ENCODE measurements around the gene C20orf141. TPM values are rescaled to one million over a fixed set of nuclear protein-coding genes. Genes with fewer than 3 reads are reported as not detected.

C20orf141 gene
- total and polyA plus RNA-seq, 2 of the 4 experiments (the other 2 are of a cell fraction): 0.36 to 0.91 TPM

GRCh38 chr20:2816583-2817340, 2.0 kb downstream of the C20orf141 start:
- no peak for ATAC-seq (ENCODE audit: low read depth)
- H2AK5ac ChIP-seq (ENCODE audit: low read depth, low read length): peak overlapping the region; percentile 98
- H2BK15ac ChIP-seq (ENCODE audit: low read depth, low read length): 0 out of 3 replicates have a peak overlapping the region, but pooled peaks have one; percentile 7
- H4K91ac ChIP-seq (ENCODE audit: insufficient read depth, low read depth, low read length): no peak overlapping the region; the same call in 1 of the 2 replicates
- peak overlapping the region; percentile 27; the same call in 1 of the 2 replicates for H3K4ac ChIP-seq (ENCODE audit: low read depth, low read length)
- H4K5ac ChIP-seq (ENCODE audit: low read depth, low read length): no peak overlapping the region
- no peak overlapping the region for H3K56ac ChIP-seq (ENCODE audit: extremely low read depth, insufficient read depth, low read length)
- no peak overlapping the region for H3K9ac ChIP-seq (ENCODE audit: low read depth, low read length)
- H3K79me1 ChIP-seq (ENCODE audit: low read depth in 1 of 2, low read length in 2 of 2): 0 out of 4 replicates have a peak, but pooled peaks cover 0 to 5% of the 10 kb centered on the region in 2 experiments
- H3K4me1 ChIP-seq (ENCODE audit: control insufficient read depth, insufficient read depth, low read length): peaks cover 35% of the 10 kb centered on the region
- H3K18ac ChIP-seq (ENCODE audit: low read depth, low read length): no peak overlapping the region; the same call in 1 of the 2 replicates
- H2BK120ac ChIP-seq (ENCODE audit: low read depth, low read length): peak overlapping the region; percentile 40
- ChIA-PET CTCF (no interaction called here), POLR2A (ENCODE audit: unreplicated experiment) (no interaction called here)
- H2BK20ac ChIP-seq (ENCODE audit: low read depth, low read length): no peak overlapping the region
- no peak overlapping the region for H2BK5ac ChIP-seq (ENCODE audit: low read depth, low read length, poor library complexity, severe bottlenecking)
- H3K4me2 ChIP-seq (ENCODE audit: low read depth, low read length): no peak overlapping the region
- H3K14ac ChIP-seq (replicated peaks; ENCODE audit: low read depth, low read length): no peak overlapping the region
- H3K4me3 ChIP-seq (ENCODE audit: insufficient read depth, low read depth, low read length): no peak overlapping the region
- H3K36me3 ChIP-seq (ENCODE audit: control insufficient read depth, insufficient read depth, low read length): no peaks in the 10 kb centered on the region
- peak; percentile 9 for DNase-seq
- intact Hi-C loops (cut with micrococcal nuclease) (no loop called here), in situ Hi-C loops (cut with MboI; ENCODE audit: low sequenced_read_pairs) (loop anchor here (25.0 kb wide), 1 partner anchor 704 kb away; the partner anchor contains the start of gene STK35), dilution Hi-C loops (cut with HindIII; ENCODE audit: low sequenced_read_pairs, unreplicated experiment) (no loop called here)
- no peak overlapping the region for H2AFZ ChIP-seq (replicated peaks; ENCODE audit: low read length, poor library complexity)
- peaks cover 28% of the 10 kb centered on the region for H3K9me1 ChIP-seq (ENCODE audit: insufficient read depth, low read length)
- H3K23ac ChIP-seq (ENCODE audit: low read depth, low read length): no peak overlapping the region
- peak overlapping the region; percentile 65 for H2AK9ac ChIP-seq (replicated peaks; ENCODE audit: low read depth, low read length, poor library complexity)
- peaks cover 2% of the 10 kb centered on the region; the same call in 1 of the 2 replicates for H3K9me3 ChIP-seq (ENCODE audit: control insufficient read depth, insufficient read depth, low read length)
- H3K27ac ChIP-seq (ENCODE audit: insufficient read depth, low read length): no peak overlapping the region
- H3K27me3 ChIP-seq (ENCODE audit: control insufficient read depth, insufficient read depth, low read length): no peaks in the 10 kb centered on the region
- H4K20me1 ChIP-seq (ENCODE audit: insufficient read depth, low read length): no peaks in the 10 kb centered on the region
- TF ChIP-seq CTCF (conservative IDR thresholded peaks at IDR 0.05; ENCODE audit: low read depth, low read length) (no peak), POLR2A (IDR thresholded peaks at IDR 0.05; ENCODE audit: low read depth, low read length) (no peak), RFX5 (IDR thresholded peaks at IDR 0.05; ENCODE audit: low read depth, low read length) (no peak), NFE2L2 (IDR thresholded peaks at IDR 0.05; ENCODE audit: low read depth, low read length) (no peak), ELK1 (IDR thresholded peaks at IDR 0.05; ENCODE audit: borderline replicate concordance, low read depth, low read length) (no peak), SMC3 (IDR thresholded peaks at IDR 0.05; ENCODE audit: low read depth, low read length) (no peak), MAZ (IDR thresholded peaks at IDR 0.05; ENCODE audit: borderline replicate concordance, low read depth, low read length) (no peak), RAD21 (IDR thresholded peaks at IDR 0.05; ENCODE audit: low read length) (no peak), CEBPB (IDR thresholded peaks at IDR 0.05; ENCODE audit: low read depth, low read length) (no peak), CHD1 (IDR thresholded peaks at IDR 0.05; ENCODE audit: low read depth, low read length) (no peak), MAFK (IDR thresholded peaks at IDR 0.05; ENCODE audit: low read depth, low read length) (no peak), MXI1 (IDR thresholded peaks at IDR 0.05; ENCODE audit: borderline replicate concordance, low read depth, low read length) (no peak), BHLHE40 (IDR thresholded peaks at IDR 0.05; ENCODE audit: low read depth, low read length) (no peak)
- H4K8ac ChIP-seq (ENCODE audit: low read depth in 2 of 2, low read length in 2 of 2): 0 out of 4 replicates have a peak overlapping the region, but pooled peaks of 1 of the 2 experiments have one; percentile 22
- 71% methylated on average over 10 of the region's 20 CpGs; no CpG with 5 or more reads in 1 of the 2 experiments for WGBS, 2 experiments (ENCODE audit: extremely low coverage in 2 of 2, insufficient read length in 1 of 2)
- no TSS peak for BruUV-seq (replicated peaks)
